Measurements from ENCODE around the gene GFER.

Gene GFER

DNA sequence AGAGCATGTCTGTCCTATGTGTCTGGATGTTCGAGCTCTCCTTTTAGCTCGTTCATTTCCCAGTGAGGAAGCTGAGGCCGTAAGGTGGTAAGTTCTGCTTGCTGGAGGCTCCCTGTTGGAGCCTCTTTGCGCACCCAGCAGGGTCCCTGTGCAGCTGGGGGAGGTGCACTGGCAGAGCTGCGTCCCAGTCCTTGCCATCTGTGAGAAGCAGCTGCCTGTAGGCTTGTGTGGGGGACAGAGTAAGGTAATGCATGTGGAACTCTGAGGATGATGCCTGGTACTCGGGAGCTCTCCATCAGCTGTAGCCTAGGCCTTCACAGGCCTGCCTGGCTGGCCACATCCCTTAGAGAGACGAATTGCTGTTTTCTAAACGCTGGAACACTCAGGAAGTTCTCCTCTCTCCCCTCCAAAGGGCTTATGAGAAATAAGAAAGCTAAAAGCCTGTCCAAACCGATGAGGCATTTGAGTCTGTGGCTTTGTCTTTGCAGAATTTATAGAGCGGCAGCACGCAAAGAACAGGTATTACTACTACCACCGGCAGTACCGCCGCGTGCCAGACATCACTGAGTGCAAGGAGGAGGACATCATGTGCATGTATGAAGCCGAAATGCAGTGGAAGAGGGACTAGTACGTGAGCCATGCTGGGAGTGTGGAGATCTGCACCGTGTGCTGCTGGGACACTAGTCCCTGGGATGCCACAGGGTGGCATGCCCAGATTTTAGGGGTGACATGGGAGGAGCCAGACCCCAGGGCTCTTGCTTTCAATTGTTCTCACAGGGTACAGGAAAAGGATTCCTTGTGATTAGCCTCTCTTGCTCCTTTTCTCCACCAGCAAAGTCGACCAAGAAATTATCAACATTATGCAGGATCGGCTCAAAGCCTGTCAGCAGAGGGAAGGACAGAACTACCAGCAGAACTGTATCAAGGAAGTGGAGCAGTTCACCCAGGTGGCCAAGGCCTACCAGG lies 23.0 kb upstream of the GFER start (continued):
- no peak for TF ChIP-seq TCF7L2 (IDR thresholded peaks at IDR 0.05; ENCODE audit: borderline replicate concordance, low read depth, low read length)
- TF ChIP-seq, protein P1, sequence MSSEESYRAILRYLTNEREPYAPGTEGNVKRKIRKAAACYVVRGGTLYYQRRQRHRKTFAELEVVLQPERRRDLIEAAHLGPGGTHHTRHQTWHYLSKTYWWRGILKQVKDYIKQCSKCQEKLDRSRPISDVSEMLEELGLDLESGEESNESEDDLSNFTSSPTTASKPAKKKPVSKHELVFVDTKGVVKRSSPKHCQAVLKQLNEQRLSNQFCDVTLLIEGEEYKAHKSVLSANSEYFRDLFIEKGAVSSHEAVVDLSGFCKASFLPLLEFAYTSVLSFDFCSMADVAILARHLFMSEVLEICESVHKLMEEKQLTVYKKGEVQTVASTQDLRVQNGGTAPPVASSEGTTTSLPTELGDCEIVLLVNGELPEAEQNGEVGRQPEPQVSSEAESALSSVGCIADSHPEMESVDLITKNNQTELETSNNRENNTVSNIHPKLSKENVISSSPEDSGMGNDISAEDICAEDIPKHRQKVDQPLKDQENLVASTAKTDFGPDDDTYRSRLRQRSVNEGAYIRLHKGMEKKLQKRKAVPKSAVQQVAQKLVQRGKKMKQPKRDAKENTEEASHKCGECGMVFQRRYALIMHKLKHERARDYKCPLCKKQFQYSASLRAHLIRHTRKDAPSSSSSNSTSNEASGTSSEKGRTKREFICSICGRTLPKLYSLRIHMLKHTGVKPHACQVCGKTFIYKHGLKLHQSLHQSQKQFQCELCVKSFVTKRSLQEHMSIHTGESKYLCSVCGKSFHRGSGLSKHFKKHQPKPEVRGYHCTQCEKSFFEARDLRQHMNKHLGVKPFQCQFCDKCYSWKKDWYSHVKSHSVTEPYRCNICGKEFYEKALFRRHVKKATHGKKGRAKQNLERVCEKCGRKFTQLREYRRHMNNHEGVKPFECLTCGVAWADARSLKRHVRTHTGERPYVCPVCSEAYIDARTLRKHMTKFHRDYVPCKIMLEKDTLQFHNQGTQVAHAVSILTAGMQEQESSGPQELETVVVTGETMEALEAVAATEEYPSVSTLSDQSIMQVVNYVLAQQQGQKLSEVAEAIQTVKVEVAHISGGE (tag by site-specific recombination; conservative IDR thresholded peaks at IDR 0.05; ENCODE audit: low read depth): peak; percentile 25; the same call in 1 of the 2 replicates
- TF ChIP-seq, protein P2, sequence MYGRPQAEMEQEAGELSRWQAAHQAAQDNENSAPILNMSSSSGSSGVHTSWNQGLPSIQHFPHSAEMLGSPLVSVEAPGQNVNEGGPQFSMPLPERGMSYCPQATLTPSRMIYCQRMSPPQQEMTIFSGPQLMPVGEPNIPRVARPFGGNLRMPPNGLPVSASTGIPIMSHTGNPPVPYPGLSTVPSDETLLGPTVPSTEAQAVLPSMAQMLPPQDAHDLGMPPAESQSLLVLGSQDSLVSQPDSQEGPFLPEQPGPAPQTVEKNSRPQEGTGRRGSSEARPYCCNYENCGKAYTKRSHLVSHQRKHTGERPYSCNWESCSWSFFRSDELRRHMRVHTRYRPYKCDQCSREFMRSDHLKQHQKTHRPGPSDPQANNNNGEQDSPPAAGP (tag by site-specific recombination; IDR thresholded peaks at IDR 0.05): peak; percentile 17
- TF ChIP-seq, protein P3, sequence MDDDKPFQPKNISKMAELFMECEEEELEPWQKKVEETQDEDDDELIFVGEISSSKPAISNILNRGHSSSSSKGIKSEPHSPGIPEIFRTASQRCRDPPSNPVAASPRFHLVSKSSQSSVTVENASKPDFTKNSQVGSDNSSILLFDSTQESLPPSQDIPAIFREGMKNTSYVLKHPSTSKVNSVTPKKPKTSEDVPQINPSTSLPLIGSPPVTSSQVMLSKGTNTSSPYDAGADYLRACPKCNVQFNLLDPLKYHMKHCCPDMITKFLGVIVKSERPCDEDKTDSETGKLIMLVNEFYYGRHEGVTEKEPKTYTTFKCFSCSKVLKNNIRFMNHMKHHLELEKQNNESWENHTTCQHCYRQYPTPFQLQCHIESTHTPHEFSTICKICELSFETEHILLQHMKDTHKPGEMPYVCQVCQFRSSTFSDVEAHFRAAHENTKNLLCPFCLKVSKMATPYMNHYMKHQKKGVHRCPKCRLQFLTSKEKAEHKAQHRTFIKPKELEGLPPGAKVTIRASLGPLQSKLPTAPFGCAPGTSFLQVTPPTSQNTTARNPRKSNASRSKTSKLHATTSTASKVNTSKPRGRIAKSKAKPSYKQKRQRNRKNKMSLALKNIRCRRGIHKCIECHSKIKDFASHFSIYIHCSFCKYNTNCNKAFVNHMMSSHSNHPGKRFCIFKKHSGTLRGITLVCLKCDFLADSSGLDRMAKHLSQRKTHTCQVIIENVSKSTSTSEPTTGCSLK (tag by site-specific recombination; IDR thresholded peaks at IDR 0.05): no peak
- TF ChIP-seq ZEB2 (tag by site-specific recombination; IDR thresholded peaks at IDR 0.05): peak; percentile 82
- TF ChIP-seq ZNF248 (tag by site-specific recombination; IDR thresholded peaks at IDR 0.05): no peak
- no peak for TF ChIP-seq ZNF785 (tag by site-specific recombination; IDR thresholded peaks at IDR 0.05)
- TF ChIP-seq, protein P4, sequence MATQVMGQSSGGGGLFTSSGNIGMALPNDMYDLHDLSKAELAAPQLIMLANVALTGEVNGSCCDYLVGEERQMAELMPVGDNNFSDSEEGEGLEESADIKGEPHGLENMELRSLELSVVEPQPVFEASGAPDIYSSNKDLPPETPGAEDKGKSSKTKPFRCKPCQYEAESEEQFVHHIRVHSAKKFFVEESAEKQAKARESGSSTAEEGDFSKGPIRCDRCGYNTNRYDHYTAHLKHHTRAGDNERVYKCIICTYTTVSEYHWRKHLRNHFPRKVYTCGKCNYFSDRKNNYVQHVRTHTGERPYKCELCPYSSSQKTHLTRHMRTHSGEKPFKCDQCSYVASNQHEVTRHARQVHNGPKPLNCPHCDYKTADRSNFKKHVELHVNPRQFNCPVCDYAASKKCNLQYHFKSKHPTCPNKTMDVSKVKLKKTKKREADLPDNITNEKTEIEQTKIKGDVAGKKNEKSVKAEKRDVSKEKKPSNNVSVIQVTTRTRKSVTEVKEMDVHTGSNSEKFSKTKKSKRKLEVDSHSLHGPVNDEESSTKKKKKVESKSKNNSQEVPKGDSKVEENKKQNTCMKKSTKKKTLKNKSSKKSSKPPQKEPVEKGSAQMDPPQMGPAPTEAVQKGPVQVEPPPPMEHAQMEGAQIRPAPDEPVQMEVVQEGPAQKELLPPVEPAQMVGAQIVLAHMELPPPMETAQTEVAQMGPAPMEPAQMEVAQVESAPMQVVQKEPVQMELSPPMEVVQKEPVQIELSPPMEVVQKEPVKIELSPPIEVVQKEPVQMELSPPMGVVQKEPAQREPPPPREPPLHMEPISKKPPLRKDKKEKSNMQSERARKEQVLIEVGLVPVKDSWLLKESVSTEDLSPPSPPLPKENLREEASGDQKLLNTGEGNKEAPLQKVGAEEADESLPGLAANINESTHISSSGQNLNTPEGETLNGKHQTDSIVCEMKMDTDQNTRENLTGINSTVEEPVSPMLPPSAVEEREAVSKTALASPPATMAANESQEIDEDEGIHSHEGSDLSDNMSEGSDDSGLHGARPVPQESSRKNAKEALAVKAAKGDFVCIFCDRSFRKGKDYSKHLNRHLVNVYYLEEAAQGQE (tag by site-specific recombination; IDR thresholded peaks at IDR 0.05): peak; percentile 74
- TF ChIP-seq, protein P5, sequence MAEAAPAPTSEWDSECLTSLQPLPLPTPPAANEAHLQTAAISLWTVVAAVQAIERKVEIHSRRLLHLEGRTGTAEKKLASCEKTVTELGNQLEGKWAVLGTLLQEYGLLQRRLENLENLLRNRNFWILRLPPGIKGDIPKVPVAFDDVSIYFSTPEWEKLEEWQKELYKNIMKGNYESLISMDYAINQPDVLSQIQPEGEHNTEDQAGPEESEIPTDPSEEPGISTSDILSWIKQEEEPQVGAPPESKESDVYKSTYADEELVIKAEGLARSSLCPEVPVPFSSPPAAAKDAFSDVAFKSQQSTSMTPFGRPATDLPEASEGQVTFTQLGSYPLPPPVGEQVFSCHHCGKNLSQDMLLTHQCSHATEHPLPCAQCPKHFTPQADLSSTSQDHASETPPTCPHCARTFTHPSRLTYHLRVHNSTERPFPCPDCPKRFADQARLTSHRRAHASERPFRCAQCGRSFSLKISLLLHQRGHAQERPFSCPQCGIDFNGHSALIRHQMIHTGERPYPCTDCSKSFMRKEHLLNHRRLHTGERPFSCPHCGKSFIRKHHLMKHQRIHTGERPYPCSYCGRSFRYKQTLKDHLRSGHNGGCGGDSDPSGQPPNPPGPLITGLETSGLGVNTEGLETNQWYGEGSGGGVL (tag by site-specific recombination; IDR thresholded peaks at IDR 0.05): no peak
- TF ChIP-seq ZNF610 (tag by site-specific recombination; IDR thresholded peaks at IDR 0.05; ENCODE audit: borderline replicate concordance): 0 out of 2 replicates have a peak, but pooled peaks have one; percentile 58
- no peak for TF ChIP-seq ZFP41 (tag by site-specific recombination; IDR thresholded peaks at IDR 0.05; ENCODE audit: borderline replicate concordance)
- 0 out of 2 replicates have a peak, but pooled peaks have one; percentile 15 for TF ChIP-seq ZNF10 (tag by site-specific recombination; IDR thresholded peaks at IDR 0.05)
- TF ChIP-seq WT1 (tag by site-specific recombination; IDR thresholded peaks at IDR 0.05): no peak; the same call in 1 of the 2 replicates
- TF ChIP-seq, protein P6, sequence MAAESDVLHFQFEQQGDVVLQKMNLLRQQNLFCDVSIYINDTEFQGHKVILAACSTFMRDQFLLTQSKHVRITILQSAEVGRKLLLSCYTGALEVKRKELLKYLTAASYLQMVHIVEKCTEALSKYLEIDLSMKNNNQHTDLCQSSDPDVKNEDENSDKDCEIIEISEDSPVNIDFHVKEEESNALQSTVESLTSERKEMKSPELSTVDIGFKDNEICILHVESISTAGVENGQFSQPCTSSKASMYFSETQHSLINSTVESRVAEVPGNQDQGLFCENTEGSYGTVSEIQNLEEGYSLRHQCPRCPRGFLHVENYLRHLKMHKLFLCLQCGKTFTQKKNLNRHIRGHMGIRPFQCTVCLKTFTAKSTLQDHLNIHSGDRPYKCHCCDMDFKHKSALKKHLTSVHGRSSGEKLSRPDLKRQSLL (tag by site-specific recombination; IDR thresholded peaks at IDR 0.05): peak; percentile 92
- peak; percentile 91 for TF ChIP-seq ZIC2 (tag by site-specific recombination; IDR thresholded peaks at IDR 0.05)
- no peak for TF ChIP-seq FEZF1 (tag by site-specific recombination; IDR thresholded peaks at IDR 0.05)
- TF ChIP-seq, protein P7, sequence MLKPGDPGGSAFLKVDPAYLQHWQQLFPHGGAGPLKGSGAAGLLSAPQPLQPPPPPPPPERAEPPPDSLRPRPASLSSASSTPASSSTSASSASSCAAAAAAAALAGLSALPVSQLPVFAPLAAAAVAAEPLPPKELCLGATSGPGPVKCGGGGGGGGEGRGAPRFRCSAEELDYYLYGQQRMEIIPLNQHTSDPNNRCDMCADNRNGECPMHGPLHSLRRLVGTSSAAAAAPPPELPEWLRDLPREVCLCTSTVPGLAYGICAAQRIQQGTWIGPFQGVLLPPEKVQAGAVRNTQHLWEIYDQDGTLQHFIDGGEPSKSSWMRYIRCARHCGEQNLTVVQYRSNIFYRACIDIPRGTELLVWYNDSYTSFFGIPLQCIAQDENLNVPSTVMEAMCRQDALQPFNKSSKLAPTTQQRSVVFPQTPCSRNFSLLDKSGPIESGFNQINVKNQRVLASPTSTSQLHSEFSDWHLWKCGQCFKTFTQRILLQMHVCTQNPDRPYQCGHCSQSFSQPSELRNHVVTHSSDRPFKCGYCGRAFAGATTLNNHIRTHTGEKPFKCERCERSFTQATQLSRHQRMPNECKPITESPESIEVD (tag by site-specific recombination; IDR thresholded peaks at IDR 0.05): peak; percentile 63; the same call in 1 of the 2 replicates
- TF ChIP-seq, protein P8, sequence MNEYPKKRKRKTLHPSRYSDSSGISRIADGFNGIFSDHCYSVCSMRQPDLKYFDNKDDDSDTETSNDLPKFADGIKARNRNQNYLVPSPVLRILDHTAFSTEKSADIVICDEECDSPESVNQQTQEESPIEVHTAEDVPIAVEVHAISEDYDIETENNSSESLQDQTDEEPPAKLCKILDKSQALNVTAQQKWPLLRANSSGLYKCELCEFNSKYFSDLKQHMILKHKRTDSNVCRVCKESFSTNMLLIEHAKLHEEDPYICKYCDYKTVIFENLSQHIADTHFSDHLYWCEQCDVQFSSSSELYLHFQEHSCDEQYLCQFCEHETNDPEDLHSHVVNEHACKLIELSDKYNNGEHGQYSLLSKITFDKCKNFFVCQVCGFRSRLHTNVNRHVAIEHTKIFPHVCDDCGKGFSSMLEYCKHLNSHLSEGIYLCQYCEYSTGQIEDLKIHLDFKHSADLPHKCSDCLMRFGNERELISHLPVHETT (tag by site-specific recombination; IDR thresholded peaks at IDR 0.05): peak; percentile 38; the same call in 1 of the 2 replicates
- no peak for TF ChIP-seq ZNF350 (tag by site-specific recombination; IDR thresholded peaks at IDR 0.05)
